T-cell (primary cell): Measurements from ENCODE around the gene C10orf67. TPM values are rescaled to one million over a fixed set of nuclear protein-coding genes. Genes with fewer than 3 reads are reported as not detected.

ENCODE experiments used
- ATAC-seq, 4 experiments: fragments of 200-7000 bp in 3 of 4; fragments of 150-1000 bp in 1 of 4; cut with Tn5 transposase; replicated peaks in 1 of 4; 1 replicate in 3 of 4; 2 replicates in 1 of 4; pipeline ENCODE4 v1.10.0; 2021; ENCODE audit warnings: moderate library complexity in 3 of 4, mild to moderate bottlenecking in 2 of 4, moderate number of reproducible peaks in 1 of 4
- CTCF ChIA-PET, 2 donors: fragments of 300-600 bp; sonication (Branson Sonifier 250); formaldehyde crosslinking; loops; one replicate each; lab custom pipeline; 2022; ENCODE audit warnings: antibody characterized with exemption in 2 of 2; lab: Charles Lee
- POLR2A ChIA-PET, 2 donors: fragments of 300-600 bp; sonication (Branson Sonifier 250); formaldehyde crosslinking; loops; one replicate each; lab custom pipeline; 2022; ENCODE audit warnings: antibody characterized with exemption in 2 of 2; lab: Charles Lee
- DNase-seq, 35 experiments: peaks; one replicate each; pipeline versions ENCODE4 v3.0.0 to v3.0.0-alpha.2; 2013 to 2023
- H3K27ac ChIP-seq: one replicate; pipeline ENCODE4 v1.5.1; 2013; ENCODE audit warnings: low read length
- H3K27me3 ChIP-seq, 2 experiments: replicated peaks in 1 of 2; 1 replicate in 1 of 2; 2 replicates in 1 of 2; pipeline versions ENCODE4 v1.6.1 to v1.7.0; 2013; ENCODE audit warnings: low read length in 1 of 2, mixed read lengths in 1 of 2; ENCODE audit not compliant: control insufficient read depth in 2 of 2, insufficient read depth in 2 of 2; ENCODE audit errors: extremely low read depth in 1 of 2
- H3K36me3 ChIP-seq, 2 donors: 1 replicate in 1 of 2; 2 replicates in 1 of 2; pipeline versions ENCODE4 v1.6.1 to v1.7.0; 2013; ENCODE audit warnings: low read length in 1 of 2; ENCODE audit not compliant: control insufficient read depth in 2 of 2, insufficient read depth in 1 of 2; ENCODE audit errors: extremely low read depth in 1 of 2
- H3K4me1 ChIP-seq, 2 experiments: 1 replicate in 1 of 2; 2 replicates in 1 of 2; pipeline versions ENCODE4 v1.6.1 to v1.7.0; 2013; ENCODE audit warnings: low read length in 2 of 2, mixed read lengths in 1 of 2; ENCODE audit not compliant: insufficient read depth in 2 of 2, control insufficient read depth in 1 of 2; ENCODE audit errors: extremely low read depth in 1 of 2
- H3K4me3 ChIP-seq, 2 donors: 1 replicate in 1 of 2; 2 replicates in 1 of 2; pipeline versions ENCODE4 v1.5.1 to v1.7.0; 2013; ENCODE audit warnings: mild to moderate bottlenecking in 2 of 2, low read length in 1 of 2, moderate library complexity in 1 of 2; ENCODE audit not compliant: control insufficient read depth in 1 of 2; ENCODE audit errors: extremely low read depth in 1 of 2
- H3K9me3 ChIP-seq: 2 replicates; pipeline ENCODE4 v1.7.0; 2013
- H3K27ac Mint-ChIP-seq, 2 donors: one replicate each; pipeline ENCODE4 v1.8.0; 2020 to 2021; ENCODE audit warnings: mild to moderate bottlenecking in 2 of 2, mixed read lengths in 2 of 2
- H3K27me3 Mint-ChIP-seq, 2 donors: one replicate each; pipeline ENCODE4 v1.8.0; 2021 to 2022; ENCODE audit warnings: mixed read lengths in 2 of 2
- H3K36me3 Mint-ChIP-seq: one replicate; pipeline ENCODE4 v1.8.0; 2021; ENCODE audit warnings: mixed read lengths
- H3K4me1 Mint-ChIP-seq, 3 donors: one replicate each; pipeline ENCODE4 v1.8.0; 2020 to 2022; ENCODE audit warnings: mixed read lengths in 3 of 3, mild to moderate bottlenecking in 1 of 3
- H3K4me3 Mint-ChIP-seq, 3 donors: one replicate each; pipeline ENCODE4 v1.8.0; 2020 to 2022; ENCODE audit warnings: mild to moderate bottlenecking in 3 of 3, mixed read lengths in 3 of 3, moderate library complexity in 3 of 3
- H3K9me3 Mint-ChIP-seq, 3 donors: one replicate each; pipeline ENCODE4 v1.8.0; 2020 to 2022; ENCODE audit warnings: mixed read lengths in 3 of 3
- WGBS: methylation state at CpG from one replicate; pipeline ENCODE4 v1.1.5; 2013; ENCODE audit warnings: missing lambda C conversion rate; ENCODE audit not compliant: insufficient coverage; 5-methylcytosine and 5-hydroxymethylcytosine counted together
- total RNA-seq, 35 experiments: library from RNA in 6 of 35; stranded (reverse) in 6 of 35; fragments of 120-200 nt in 1 of 35; gene quantifications; one replicate each; pipeline versions ENCODE4 v1.2.1 to v1.2.4 and lab custom pipeline; 2013 to 2026

C10orf67 gene
- total RNA-seq, 5 donors from 2014 or later (not counting 1 experiment from before 2014, with no cell fraction given): 0.13 TPM; not detected in 4

DNA sequence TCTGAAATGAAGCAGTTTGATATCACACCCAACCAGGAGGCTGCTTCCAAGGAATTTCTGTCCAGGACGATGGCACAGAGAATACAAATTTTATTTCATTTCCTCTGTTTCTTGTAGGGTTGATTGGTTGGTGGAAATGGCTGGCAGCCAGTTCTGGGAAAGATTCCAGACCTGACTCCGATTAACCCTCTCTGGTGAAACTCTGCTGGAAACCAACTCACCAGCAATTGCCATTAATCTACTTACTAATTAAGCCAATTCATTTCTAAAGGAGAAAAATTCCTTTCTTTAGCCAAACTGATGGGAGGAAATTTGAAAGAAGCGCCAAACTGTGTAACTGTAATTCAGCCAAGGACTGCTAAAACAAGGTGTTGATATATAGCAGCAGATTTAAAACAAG is 141.8 kb downstream of the C10orf67 start:
- H3K4me3 ChIP-seq: no peak overlapping the region
- H3K27ac ChIP-seq: no peak overlapping the region
- no peaks in the 10 kb centered on the region for H3K36me3 Mint-ChIP-seq
- no peaks in the 10 kb centered on the region for H3K36me3 ChIP-seq
- 14% methylated on average over 1 of the region's 3 CpGs for WGBS
- no peaks in the 10 kb centered on the region for H3K9me3 Mint-ChIP-seq
- DNase-seq: no peak
- peaks cover 27 to 45% of the 10 kb centered on the region in 2 experiments for H3K27me3 ChIP-seq
- peaks cover 0 to 9% of the 10 kb centered on the region in 2 experiments for H3K4me1 ChIP-seq
- H3K27me3 Mint-ChIP-seq: peaks cover 54 to 59% of the 10 kb centered on the region in 2 donors
- H3K27ac Mint-ChIP-seq: no peak overlapping the region
- CTCF ChIA-PET: no interaction called here
- POLR2A ChIA-PET: no interaction called here
- no peak for ATAC-seq
- no peak overlapping the region for H3K4me3 Mint-ChIP-seq
- no peaks in the 10 kb centered on the region for H3K9me3 ChIP-seq
- peaks cover 0 to 10% (median 8%) of the 10 kb centered on the region in 3 donors for H3K4me1 Mint-ChIP-seq

DNA sequence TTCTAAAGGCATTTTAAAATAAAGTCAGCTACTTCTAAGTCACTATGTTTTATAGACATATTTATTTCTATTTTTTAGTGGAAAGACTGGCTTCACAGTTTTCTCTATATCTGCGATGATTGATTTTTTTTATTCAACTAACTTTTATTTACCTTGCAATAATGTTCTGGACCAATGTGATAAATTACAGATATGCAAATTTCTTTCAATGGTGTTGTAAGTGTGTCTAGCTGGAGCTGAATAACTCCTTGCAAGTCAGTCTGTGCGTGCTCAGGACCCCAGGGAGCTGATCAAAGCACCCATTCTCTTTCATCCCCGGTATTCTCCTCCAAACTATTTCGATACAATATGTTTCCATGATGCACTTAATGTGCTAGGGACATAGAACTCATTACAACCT is 142.8 kb downstream of the C10orf67 start:
- Histone ChIP-seq H3K4me3 (no peak overlapping the region), H3K27ac (no peak overlapping the region), H3K9me3 (no peaks in the 10 kb centered on the region), H3K36me3 (no peaks in the 10 kb centered on the region), H3K4me1 (peaks cover 0 to 9% of the 10 kb centered on the region in 2 experiments), H3K27me3 (peaks cover 29 to 55% of the 10 kb centered on the region in 2 experiments)
- ChIA-PET CTCF (no interaction called here), POLR2A (no interaction called here)
- peaks cover 54 to 63% of the 10 kb centered on the region in 2 donors for H3K27me3 Mint-ChIP-seq
- no peaks in the 10 kb centered on the region for H3K36me3 Mint-ChIP-seq
- H3K27ac Mint-ChIP-seq: no peak overlapping the region
- DNase-seq (no peak), ATAC-seq (no peak)
- WGBS: 0% methylated on average over 1 of the region's 4 CpGs
- H3K9me3 Mint-ChIP-seq: no peaks in the 10 kb centered on the region
- H3K4me3 Mint-ChIP-seq: no peak overlapping the region
- peaks cover 0 to 10% (median 8%) of the 10 kb centered on the region in 3 donors for H3K4me1 Mint-ChIP-seq

DNA sequence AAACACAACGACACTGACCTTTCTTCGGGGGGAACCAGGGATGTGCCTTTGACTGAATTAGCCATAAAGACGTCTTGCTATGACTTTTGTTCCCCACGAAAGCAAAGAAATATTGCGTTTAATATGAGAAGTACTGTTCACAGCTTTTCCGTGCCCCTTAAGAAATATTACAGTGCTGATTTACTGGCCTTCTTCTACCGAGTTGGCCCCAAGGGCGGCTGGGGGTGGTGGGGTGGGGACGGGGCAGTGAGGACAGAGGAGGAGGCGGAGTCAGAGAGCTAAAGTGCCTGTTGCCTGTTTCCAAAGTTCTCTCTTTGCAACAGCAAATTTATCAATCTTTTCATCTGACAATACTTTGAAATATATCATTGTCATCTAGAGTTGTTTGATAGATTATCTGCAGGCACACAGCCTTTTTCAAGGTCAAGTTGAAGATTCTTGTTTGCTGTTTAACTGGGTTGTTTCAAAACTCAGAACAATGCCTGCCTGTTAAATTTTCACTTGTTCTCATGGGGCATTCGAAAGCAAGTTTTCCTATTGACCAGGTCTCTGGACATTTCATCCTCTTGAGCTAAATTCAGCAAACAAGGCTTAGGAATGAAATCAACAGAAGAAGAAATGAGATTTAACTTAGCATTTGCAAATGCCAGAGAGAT is 143.5 kb downstream of the C10orf67 start:
- H3K27me3 ChIP-seq: peaks cover 31 to 61% of the 10 kb centered on the region in 2 experiments
- POLR2A ChIA-PET: no interaction called here
- no peak overlapping the region for H3K27ac ChIP-seq
- Mint-ChIP-seq H3K9me3 (no peaks in the 10 kb centered on the region), H3K27ac (no peak overlapping the region), H3K36me3 (no peaks in the 10 kb centered on the region), H3K4me3 (no peak overlapping the region), H3K27me3 (peaks cover 61 to 70% of the 10 kb centered on the region in 2 donors), H3K4me1 (peaks cover 0 to 10% (median 8%) of the 10 kb centered on the region in 3 donors)
- peaks cover 0 to 9% of the 10 kb centered on the region in 2 experiments for H3K4me1 ChIP-seq
- no peak overlapping the region for H3K4me3 ChIP-seq
- no peaks in the 10 kb centered on the region for H3K9me3 ChIP-seq
- CTCF ChIA-PET: no interaction called here
- no peak for ATAC-seq
- DNase-seq: no peak
- H3K36me3 ChIP-seq: no peaks in the 10 kb centered on the region
- WGBS: 0% methylated on average over 3 of the region's 11 CpGs

DNA sequence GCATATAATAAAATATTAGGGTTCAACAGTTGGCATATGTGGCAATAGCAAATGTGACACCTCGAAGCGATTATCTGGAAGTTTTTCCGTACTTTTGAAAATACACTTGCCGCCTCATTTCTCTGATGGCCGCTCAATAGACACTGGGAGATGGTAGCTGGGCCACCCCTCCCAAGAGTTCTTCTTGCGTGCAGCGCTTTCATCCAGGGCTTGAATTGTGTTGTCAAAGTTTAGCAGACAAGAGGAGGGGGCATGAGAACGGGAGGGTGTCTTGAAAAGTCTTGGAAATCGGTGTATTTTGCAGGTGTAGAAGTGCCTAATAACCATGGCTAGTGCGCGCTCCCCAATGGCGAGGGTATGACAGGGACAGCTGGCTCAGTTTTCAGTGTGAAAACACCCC is 144.0 kb downstream of the C10orf67 start:
- Mint-ChIP-seq H3K9me3 (no peaks in the 10 kb centered on the region), H3K4me3 (no peak overlapping the region), H3K4me1 (peaks cover 0 to 10% (median 9%) of the 10 kb centered on the region in 3 donors), H3K36me3 (no peaks in the 10 kb centered on the region), H3K27ac (no peak overlapping the region), H3K27me3 (peaks cover 64 to 75% of the 10 kb centered on the region in 2 donors)
- Histone ChIP-seq H3K27ac (no peak overlapping the region), H3K27me3 (peaks cover 31 to 66% of the 10 kb centered on the region in 2 experiments), H3K4me1 (peaks cover 0 to 9% of the 10 kb centered on the region in 2 experiments), H3K4me3 (no peak overlapping the region), H3K36me3 (no peaks in the 10 kb centered on the region), H3K9me3 (no peaks in the 10 kb centered on the region)
- ChIA-PET POLR2A (no interaction called here), CTCF (no interaction called here)
- no peak for DNase-seq
- no peak for ATAC-seq
- 15% methylated on average over 7 of the region's 12 CpGs for WGBS

DNA sequence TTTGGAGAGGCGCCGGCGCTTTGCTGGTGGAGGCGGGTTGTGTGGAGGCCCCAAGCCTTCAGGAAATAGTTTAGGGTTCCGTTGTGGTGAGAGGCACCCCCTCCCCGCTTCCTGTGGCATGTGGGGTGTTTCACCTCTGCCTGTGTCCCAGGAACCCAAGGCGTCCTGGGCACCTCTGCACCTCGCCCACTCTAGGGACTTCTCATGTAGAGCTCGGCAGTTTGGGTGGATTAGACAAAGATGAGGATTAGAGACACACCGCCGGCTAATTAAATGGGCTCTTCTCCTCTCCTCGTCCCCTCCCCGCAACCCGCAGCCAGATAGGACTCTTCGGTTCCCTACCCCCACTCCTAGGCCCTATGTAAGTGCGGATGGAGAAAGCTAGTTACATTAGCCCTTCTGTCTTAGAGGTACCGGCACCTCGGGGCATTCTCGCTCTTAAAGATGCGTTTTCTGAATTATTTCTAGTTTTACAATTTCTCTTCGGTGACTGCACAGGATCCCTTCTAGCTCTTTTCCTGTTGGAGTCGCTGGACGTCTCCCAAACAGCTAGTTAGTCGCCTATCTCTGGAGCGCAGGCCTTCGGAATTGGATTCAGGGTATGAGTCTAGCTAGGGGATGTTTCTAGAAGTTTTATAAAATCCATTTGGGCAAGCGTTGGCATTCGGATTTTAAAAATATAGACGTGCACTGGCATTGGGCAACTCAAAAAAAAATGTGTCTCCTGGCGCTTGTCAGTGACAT is 144.7 kb downstream of the C10orf67 start:
- peaks cover 0 to 12% (median 11%) of the 10 kb centered on the region in 3 donors for H3K4me1 Mint-ChIP-seq
- 2% methylated on average over 7 of the region's 30 CpGs for WGBS

DNA sequence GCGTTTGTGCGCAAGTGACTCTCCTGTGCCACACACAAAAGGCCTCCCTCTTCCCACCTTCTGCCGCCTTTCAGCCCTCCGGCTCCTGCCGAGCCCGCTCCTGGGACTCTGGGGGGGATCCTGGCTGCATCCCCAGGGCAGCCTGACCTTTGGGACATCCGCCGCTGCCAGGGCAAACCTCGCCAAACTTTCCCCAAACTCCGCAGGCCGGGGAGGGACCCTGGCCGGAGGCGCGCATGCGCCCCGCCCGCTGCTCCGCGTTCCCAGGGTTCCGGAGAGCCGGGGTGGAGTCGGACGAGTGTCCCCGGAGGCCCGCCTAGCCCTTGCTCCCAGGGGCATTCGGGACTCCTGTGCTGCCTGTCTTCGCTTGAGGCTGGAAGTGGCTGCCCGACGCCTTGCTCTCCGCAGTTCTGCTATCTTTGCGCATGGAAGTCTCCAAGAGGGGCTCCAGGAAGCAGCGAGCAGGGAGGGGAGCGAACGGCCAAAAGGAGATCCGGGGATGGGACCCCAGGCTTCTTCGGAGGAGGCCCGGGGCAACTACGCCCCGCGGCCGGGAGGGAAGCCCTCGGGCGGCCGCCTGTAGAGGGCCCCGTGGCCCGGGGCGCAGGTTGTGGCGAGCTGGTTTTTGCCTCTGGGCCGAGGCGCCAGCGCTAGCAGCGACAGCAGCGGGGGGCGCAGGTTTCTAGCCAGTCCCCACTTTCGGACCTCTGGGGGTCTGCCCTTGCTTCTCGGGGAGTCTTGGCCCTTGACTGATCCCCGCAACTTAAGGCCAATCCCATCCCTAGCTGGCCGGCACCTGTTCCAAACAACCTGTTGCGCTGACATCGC is 145.4 kb downstream of the C10orf67 start:
- H3K36me3 ChIP-seq: no peaks in the 10 kb centered on the region
- peaks cover 62 to 76% of the 10 kb centered on the region in 2 donors for H3K27me3 Mint-ChIP-seq
- no peaks in the 10 kb centered on the region for H3K9me3 Mint-ChIP-seq
- no peak overlapping the region for H3K4me3 Mint-ChIP-seq
- peaks cover 26 to 70% of the 10 kb centered on the region in 2 experiments for H3K27me3 ChIP-seq
- no peak overlapping the region for H3K27ac ChIP-seq
- POLR2A ChIA-PET: no interaction called here
- no peaks in the 10 kb centered on the region for H3K36me3 Mint-ChIP-seq
- H3K4me1 Mint-ChIP-seq: peaks cover 0 to 12% (median 11%) of the 10 kb centered on the region in 3 donors
- WGBS: 5% methylated on average over 58 of the region's 60 CpGs
- CTCF ChIA-PET: no interaction called here
- no peak overlapping the region for H3K4me3 ChIP-seq
- ATAC-seq: no peak
- peaks cover 0 to 9% of the 10 kb centered on the region in 2 experiments for H3K4me1 ChIP-seq
- H3K9me3 ChIP-seq: no peaks in the 10 kb centered on the region
- H3K27ac Mint-ChIP-seq: no peak overlapping the region
- DNase-seq: no peak

More for the DNA sequence above, 144.7 kb downstream of the C10orf67 start:
- DNase-seq (no peak), ATAC-seq (no peak)
- H3K36me3 ChIP-seq: no peaks in the 10 kb centered on the region
- ChIA-PET POLR2A (no interaction called here), CTCF (no interaction called here)
- Mint-ChIP-seq H3K36me3 (no peaks in the 10 kb centered on the region), H3K27ac (no peak overlapping the region), H3K27me3 (peaks cover 68 to 78% of the 10 kb centered on the region in 2 donors), H3K4me3 (peak overlapping the region in 1 of 3 donors; percentile 28), H3K9me3 (no peaks in the 10 kb centered on the region)
- H3K4me3 ChIP-seq: no peak overlapping the region
- H3K4me1 ChIP-seq: peaks cover 0 to 9% of the 10 kb centered on the region in 2 experiments
- H3K27ac ChIP-seq: no peak overlapping the region
- peaks cover 33 to 71% of the 10 kb centered on the region in 2 experiments for H3K27me3 ChIP-seq
- H3K9me3 ChIP-seq: no peaks in the 10 kb centered on the region
